Measurements from ENCODE around the gene CELF4. TPM values are rescaled to one million over a fixed set of nuclear protein-coding genes. Genes with fewer than 3 reads are reported as not detected.

Gene CELF4
- total and polyA plus RNA-seq, 2 donors (not counting 3 experiments of a cell fraction or from before 2014, with no cell fraction given): not detected

DNA sequence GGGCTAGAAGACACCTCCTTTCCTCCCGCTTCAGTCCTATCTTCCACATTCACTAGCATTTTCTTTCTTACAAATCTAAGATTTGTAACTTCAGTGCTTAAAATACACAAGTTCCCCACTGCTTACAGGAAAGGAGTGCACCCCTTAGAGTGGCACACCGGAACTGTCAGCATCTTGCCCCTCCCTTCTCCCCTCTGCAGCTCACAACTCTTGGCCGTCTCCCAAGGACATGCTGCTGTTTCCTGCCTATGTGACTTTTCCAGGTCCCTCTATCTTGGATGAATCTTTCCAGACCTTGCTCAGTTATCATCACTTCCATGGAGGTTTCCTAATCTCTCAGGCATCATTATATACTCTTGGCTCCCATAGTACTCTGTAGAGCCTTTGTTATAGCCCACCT, 334.8 kb downstream of the CELF4 start:
- intact Hi-C loops (cut with micrococcal nuclease): no loop called here
- Histone ChIP-seq H3K27me3 (ENCODE audit: control insufficient read depth in 2 of 2, insufficient read depth in 2 of 2, low read length in 2 of 2) (no peaks in the 10 kb centered on the region), H3K9me3 (replicated peaks; ENCODE audit: control insufficient read depth, insufficient read depth, low read length) (no peaks in the 10 kb centered on the region), H3K9me1 (replicated peaks; ENCODE audit: control insufficient read depth, extremely low read depth, insufficient read depth, low read length) (no peaks in the 10 kb centered on the region), H3K9ac (replicated peaks; ENCODE audit: extremely low read depth, insufficient read depth, low read length) (no peak overlapping the region), H2AFZ (ENCODE audit: low read depth, low read length) (no peak overlapping the region), H3K4me2 (ENCODE audit: insufficient read depth, low read length) (no peak overlapping the region), H3K4me1 (ENCODE audit: control insufficient read depth, extremely low read depth, insufficient read depth, low read length) (no peaks in the 10 kb centered on the region), H3K4me3 (replicated peaks in 1 of 3; ENCODE audit: insufficient read depth in 1 of 3, low read depth in 1 of 3, low read length in 3 of 3) (no peak overlapping the region), H3K36me3 (ENCODE audit: control insufficient read depth in 2 of 2, extremely low read depth in 1 of 2, insufficient read depth in 2 of 2, low read length in 2 of 2) (no peaks in the 10 kb centered on the region), H3K79me2 (ENCODE audit: control insufficient read depth, insufficient read depth, low read length) (no peaks in the 10 kb centered on the region), H3K27ac (ENCODE audit: insufficient read depth, low read depth, low read length) (no peak overlapping the region), H4K20me1 (replicated peaks; ENCODE audit: control insufficient read depth, extremely low read depth, insufficient read depth, low read length) (no peaks in the 10 kb centered on the region)
- dilution Hi-C loops (cut with MboI; ENCODE audit: extremely low pct_ligation_motif_present, low sequenced_read_pairs): no loop called here
- POLR2A ChIA-PET: no interaction called here
- FAIRE-seq (no peak), DNase-seq (ENCODE audit: low read depth, low spot score) (no peak)
- BruUV-seq (replicated peaks): no TSS peak
- CTCF ChIA-PET: no interaction called here
- TF ChIP-seq, protein P1, sequence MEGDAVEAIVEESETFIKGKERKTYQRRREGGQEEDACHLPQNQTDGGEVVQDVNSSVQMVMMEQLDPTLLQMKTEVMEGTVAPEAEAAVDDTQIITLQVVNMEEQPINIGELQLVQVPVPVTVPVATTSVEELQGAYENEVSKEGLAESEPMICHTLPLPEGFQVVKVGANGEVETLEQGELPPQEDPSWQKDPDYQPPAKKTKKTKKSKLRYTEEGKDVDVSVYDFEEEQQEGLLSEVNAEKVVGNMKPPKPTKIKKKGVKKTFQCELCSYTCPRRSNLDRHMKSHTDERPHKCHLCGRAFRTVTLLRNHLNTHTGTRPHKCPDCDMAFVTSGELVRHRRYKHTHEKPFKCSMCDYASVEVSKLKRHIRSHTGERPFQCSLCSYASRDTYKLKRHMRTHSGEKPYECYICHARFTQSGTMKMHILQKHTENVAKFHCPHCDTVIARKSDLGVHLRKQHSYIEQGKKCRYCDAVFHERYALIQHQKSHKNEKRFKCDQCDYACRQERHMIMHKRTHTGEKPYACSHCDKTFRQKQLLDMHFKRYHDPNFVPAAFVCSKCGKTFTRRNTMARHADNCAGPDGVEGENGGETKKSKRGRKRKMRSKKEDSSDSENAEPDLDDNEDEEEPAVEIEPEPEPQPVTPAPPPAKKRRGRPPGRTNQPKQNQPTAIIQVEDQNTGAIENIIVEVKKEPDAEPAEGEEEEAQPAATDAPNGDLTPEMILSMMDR (IDR thresholded peaks at IDR 0.05; ENCODE audit: extremely low read depth in 1 of 2, insufficient read depth in 1 of 2, low read depth in 1 of 2, low read length in 2 of 2): no peak
- TF ChIP-seq FOS (IDR thresholded peaks at IDR 0.05; ENCODE audit: borderline replicate concordance, insufficient read depth, low read length) (no peak), EZH2 (IDR thresholded peaks at IDR 0.05; ENCODE audit: borderline replicate concordance, low read depth, low read length, severe bottlenecking) (no peak), GATA2 (IDR thresholded peaks at IDR 0.05; ENCODE audit: insufficient read depth, insufficient read length, low read depth, low read length) (no peak), POLR2AphosphoS5 (IDR thresholded peaks at IDR 0.05; ENCODE audit: insufficient read depth, low read depth, low read length) (no peak), JUN (IDR thresholded peaks at IDR 0.05; ENCODE audit: borderline replicate concordance, insufficient read depth, insufficient read length, low read depth) (no peak), POLR2A (IDR thresholded peaks at IDR 0.05; ENCODE audit: low read depth, low read length) (no peak), MYC (IDR thresholded peaks at IDR 0.05; ENCODE audit: low read depth, low read length) (no peak)
- TF ChIP-seq, protein P2, sequence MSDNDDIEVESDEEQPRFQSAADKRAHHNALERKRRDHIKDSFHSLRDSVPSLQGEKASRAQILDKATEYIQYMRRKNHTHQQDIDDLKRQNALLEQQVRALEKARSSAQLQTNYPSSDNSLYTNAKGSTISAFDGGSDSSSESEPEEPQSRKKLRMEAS (IDR thresholded peaks at IDR 0.05; ENCODE audit: insufficient read depth, insufficient read length): no peak
